Spleen (tissue), 11 donors: ENCODE measurements around the gene FLYWCH1. TPM values are rescaled to one million over a fixed set of nuclear protein-coding genes. Genes with fewer than 3 reads are reported as not detected.

Experiments
- DNase-seq: peaks from one replicate; pipeline ENCODE4 v3.0.0-alpha.2; 2020
- H3K27ac ChIP-seq, 8 donors: fragments of 200-600 bp; sonication (generic) in 7 of 8; 1 replicate in 4 of 8; 2 replicates in 4 of 8; pipeline versions ENCODE4 v1.5.0 to v1.8.0; 2016 to 2021; ENCODE audit warnings: inconsistent platforms in 4 of 8, mild to moderate bottlenecking in 4 of 8, moderate library complexity in 1 of 8
- H3K27me3 ChIP-seq, 7 donors: fragments of 200-600 bp; sonication (generic) in 6 of 7; replicated peaks in 1 of 7; 1 replicate in 4 of 7; 2 replicates in 3 of 7; pipeline versions ENCODE4 v1.5.0 to v1.8.0; 2016 to 2021; ENCODE audit warnings: inconsistent platforms in 3 of 7, mild to moderate bottlenecking in 1 of 7
- H3K36me3 ChIP-seq, 6 donors: fragments of 200-600 bp; sonication (generic) in 5 of 6; 1 replicate in 4 of 6; 2 replicates in 2 of 6; pipeline versions ENCODE4 v1.5.0 to v1.8.0; 2016 to 2021; ENCODE audit warnings: inconsistent platforms in 2 of 6
- H3K4me1 ChIP-seq, 6 donors: fragments of 200-600 bp; sonication (generic) in 5 of 6; 1 replicate in 3 of 6; 2 replicates in 3 of 6; pipeline versions ENCODE4 v1.5.0 to v1.8.0; 2016 to 2021; ENCODE audit warnings: inconsistent platforms in 3 of 6
- H3K4me3 ChIP-seq, 8 donors: fragments of 200-600 bp; sonication (generic) in 7 of 8; 1 replicate in 4 of 8; 2 replicates in 4 of 8; pipeline versions ENCODE4 v1.5.0 to v1.8.0; 2016 to 2021; ENCODE audit warnings: inconsistent platforms in 4 of 8, mild to moderate bottlenecking in 4 of 8, moderate library complexity in 2 of 8
- H3K9me3 ChIP-seq, 8 donors: fragments of 200-600 bp; sonication (generic) in 7 of 8; 1 replicate in 4 of 8; 2 replicates in 4 of 8; pipeline versions ENCODE4 v1.5.0 to v1.8.0; 2016 to 2021; ENCODE audit warnings: inconsistent platforms in 4 of 8
- CTCF ChIP-seq, 11 experiments: fragments of 200-600 bp in 7 of 11; fragments of 450-650 bp in 4 of 11; sonication (generic) in 4 of 11; IDR thresholded peaks in 8 of 11; conservative IDR thresholded peaks in 3 of 11; 1 replicate in 7 of 11; 2 replicates in 4 of 11; pipeline versions ENCODE4 v1.4.0 to v1.8.0; 2016 to 2021; ENCODE audit warnings: antibody characterized with exemption in 11 of 11, inconsistent platforms in 4 of 11, mild to moderate bottlenecking in 1 of 11
- POLR2A ChIP-seq, 3 donors: fragments of 450-650 bp; IDR thresholded peaks; one replicate each; pipeline ENCODE4 v1.5.1; 2017; ENCODE audit warnings: antibody characterized with exemption in 3 of 3, mild to moderate bottlenecking in 1 of 3
- POLR2AphosphoS5 ChIP-seq, 3 donors: sonication (generic); formaldehyde crosslinking; IDR thresholded peaks; one replicate each; pipeline ENCODE4 v1.5.1; 2017; ENCODE audit warnings: antibody characterized with exemption in 3 of 3
- WGBS, 5 donors: extraction: QIAGEN DNeasy Blood & Tissue Kit in 3 of 5; methylation state at CpG; one replicate each; pipeline versions ENCODE4 v1.1.5 to v1.1.7; 2013 to 2018; 5-methylcytosine and 5-hydroxymethylcytosine counted together
- intact Hi-C: fragments of 100-400 bp; cut with DNase I; formaldehyde crosslinking; loops from one replicate; pipeline ENCODE4 v1.15.0; 2023; ENCODE audit warnings: low total_unique reads
- polyA plus RNA-seq, 3 donors: library from polyadenylated mRNA; stranded (reverse); fragments of 200-250 nt; gene quantifications; one replicate each; pipeline ENCODE4 v1.2.1, GENCODE V29; 2013
- total RNA-seq, 7 donors: library from RNA; depleted of rRNA in 3 of 7; stranded (reverse); fragments of >200 nt in 3 of 7; fragmentation: NEBNext Ultra II Directional in 4 of 7; extraction: Animal tissue kit (Norgen Biotek cat#: 25700) in 4 of 7; gene quantifications; one replicate each; pipeline versions ENCODE4 v1.1.0 to v1.2.1, GENCODE V29; 2016 to 2021
- donor health status: healthy with polysubstance abuse.
- donor health status: DM: no; HTN: no; CAD: no; lungs with moderate emphysema.
- donor health status: DM: no; HTN: no; CAD: no.
- donor health status: Bipolar disorder and iron deficiency.
- donor health status: healthy.
- donor health status: DM: no; HTN: no; CAD: no.
- donor health status: DM: yes; HTN: yes; CAD: no.

The FLYWCH1 gene
- total and polyA plus RNA-seq, 10 donors: 14.0 to 79.3 (median 53.1) TPM

DNA sequence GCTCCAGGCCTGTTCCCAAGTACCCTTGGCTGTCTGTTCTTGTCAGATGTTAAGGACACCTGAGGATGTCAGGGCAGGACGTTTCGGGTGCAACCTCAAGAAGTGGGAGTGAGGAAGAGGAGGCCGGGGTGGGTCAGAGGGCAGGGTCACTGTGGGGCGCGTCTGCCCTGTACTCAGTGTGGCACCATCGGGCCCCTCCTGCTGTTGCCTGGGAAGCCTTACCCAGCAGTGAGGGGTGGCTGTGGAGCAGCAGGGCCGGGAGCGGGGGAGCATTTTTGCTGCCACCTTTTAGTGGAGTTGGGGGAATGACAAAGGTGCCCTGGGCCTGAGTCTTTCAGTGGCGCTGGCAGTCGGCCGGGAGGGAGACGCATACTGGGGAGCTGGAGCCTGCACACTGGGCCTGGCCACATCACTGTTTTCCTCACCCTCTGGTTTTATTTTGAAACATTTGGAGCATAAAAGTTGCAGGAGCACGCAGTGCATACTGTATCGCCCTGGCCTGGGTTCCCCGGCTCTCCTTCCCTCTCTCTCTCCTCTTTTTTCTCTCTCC lies 11.1 kb upstream of the FLYWCH1 start:
- Histone ChIP-seq H3K4me1 (peaks cover 11 to 47% (median 32%) of the 10 kb centered on the region in 6 donors), H3K4me3 (no peak overlapping the region), H3K27me3 (no peaks in the 10 kb centered on the region), H3K9me3 (no peaks in the 10 kb centered on the region), H3K27ac (no peak overlapping the region), H3K36me3 (peaks cover 0 to 55% (median 12%) of the 10 kb centered on the region in 6 donors)
- intact Hi-C loops: no loop called here
- DNase-seq: no peak
- no peak for TF ChIP-seq CTCF (IDR thresholded peaks at IDR 0.05 in 8 of 11, conservative IDR thresholded peaks at IDR 0.05 in 3 of 11)
- no peak for TF ChIP-seq POLR2AphosphoS5 (IDR thresholded peaks at IDR 0.05)
- TF ChIP-seq POLR2A (IDR thresholded peaks at IDR 0.05): no peak
- WGBS, 5 donors: 88 to 97% (median 92%) methylated on average over 15 of the region's 15 CpGs

DNA sequence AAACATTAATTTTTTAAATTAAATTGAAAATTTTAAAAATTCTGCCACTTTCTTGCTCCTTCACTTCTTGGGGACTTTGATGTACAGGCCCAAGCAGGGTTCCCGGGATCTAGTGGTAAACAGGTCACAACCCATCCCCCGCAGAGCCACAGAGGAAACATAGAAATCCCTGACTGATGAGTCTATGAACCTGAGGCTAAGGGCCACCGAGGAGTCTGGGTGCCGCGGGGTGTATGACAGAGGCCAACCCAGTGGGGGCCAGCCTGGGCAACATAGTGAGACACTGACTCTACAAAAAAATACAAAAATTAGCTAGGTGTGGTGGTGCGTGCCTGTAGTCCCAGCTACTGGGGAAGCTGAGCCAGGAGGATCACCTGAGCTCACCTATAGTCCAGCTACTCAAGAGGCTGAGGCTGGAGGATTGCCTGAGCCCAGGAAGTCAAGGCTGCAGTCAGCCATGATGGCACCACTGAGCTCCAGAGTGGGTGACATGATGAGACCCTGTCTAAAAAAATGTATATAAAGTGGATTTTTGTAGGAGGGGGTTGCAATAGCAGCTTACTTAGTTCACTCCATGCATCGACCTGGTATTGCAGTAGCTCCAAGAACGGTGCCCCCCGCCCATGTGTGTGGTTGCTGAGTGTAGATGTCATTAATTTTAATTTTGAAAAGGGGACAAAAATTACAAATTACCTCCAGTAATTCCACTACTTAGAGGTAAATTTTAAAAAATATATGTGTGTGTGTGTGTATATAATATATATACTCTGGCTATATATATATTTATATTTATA lies 9.2 kb upstream of the FLYWCH1 start:
- H3K9me3 ChIP-seq: no peaks in the 10 kb centered on the region
- H3K4me3 ChIP-seq: no peak overlapping the region
- H3K27me3 ChIP-seq: no peaks in the 10 kb centered on the region
- no peak for TF ChIP-seq CTCF (IDR thresholded peaks at IDR 0.05 in 8 of 11, conservative IDR thresholded peaks at IDR 0.05 in 3 of 11)
- no peak for TF ChIP-seq POLR2AphosphoS5 (IDR thresholded peaks at IDR 0.05)
- no peak for TF ChIP-seq POLR2A (IDR thresholded peaks at IDR 0.05)
- intact Hi-C loops: no loop called here
- DNase-seq: no peak
- 91 to 96% (median 94%) methylated on average over 9 of the region's 9 CpGs for WGBS, 5 donors
- H3K27ac ChIP-seq: no peak overlapping the region
- H3K36me3 ChIP-seq: peaks cover 0 to 36% (median 0%) of the 10 kb centered on the region in 6 donors
- peaks cover 14 to 53% (median 34%) of the 10 kb centered on the region in 6 donors for H3K4me1 ChIP-seq

DNA sequence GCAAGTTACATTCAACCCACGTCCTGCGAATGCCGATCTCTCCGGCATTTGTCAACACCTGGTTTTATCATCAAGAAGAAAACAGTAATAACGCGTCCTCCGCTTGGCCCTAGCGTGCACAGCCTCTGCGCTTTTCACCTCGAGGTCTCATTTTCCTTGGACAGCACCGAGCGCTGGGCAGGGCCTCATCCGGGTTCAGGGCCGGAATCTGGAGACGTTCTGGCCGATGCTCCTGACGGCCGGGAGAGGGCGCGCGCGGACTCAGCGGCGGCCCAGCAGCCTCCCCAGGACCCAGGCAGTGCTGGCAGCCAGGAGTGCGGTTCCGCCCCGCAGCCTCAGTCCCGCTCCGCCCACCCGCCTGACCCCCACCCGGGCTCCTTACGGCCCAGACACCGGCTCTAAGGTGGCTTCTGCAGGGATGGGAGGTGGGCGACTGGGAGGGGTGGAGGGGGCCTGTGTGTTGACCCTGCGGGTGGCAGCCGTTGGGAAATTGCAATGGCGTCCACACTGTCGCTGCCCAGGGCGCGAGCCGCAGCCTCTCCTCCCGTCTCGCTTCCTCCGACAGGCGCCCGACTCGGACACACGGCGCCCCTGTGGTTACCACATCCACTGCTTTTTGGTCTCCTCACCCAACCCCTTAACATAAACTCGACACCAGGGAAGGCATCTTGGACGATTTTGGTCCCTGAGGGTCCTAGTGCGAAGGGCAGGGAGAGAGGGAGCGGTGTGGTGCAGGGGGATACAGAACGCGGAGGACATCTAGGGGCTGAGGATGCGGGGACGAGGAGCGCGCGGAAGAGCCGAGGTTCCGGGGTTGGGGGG lies 7.4 kb upstream of the FLYWCH1 start:
- intact Hi-C loops: no loop called here
- peaks cover 0 to 18% (median 0%) of the 10 kb centered on the region in 6 donors for H3K36me3 ChIP-seq
- TF ChIP-seq POLR2AphosphoS5 (IDR thresholded peaks at IDR 0.05) (peak; percentile 67 to 90 (median 84)), CTCF (IDR thresholded peaks at IDR 0.05 in 8 of 11, conservative IDR thresholded peaks at IDR 0.05 in 3 of 11) (peak; percentile 79 to 98 (median 96)), POLR2A (IDR thresholded peaks at IDR 0.05) (no peak)
- no peaks in the 10 kb centered on the region for H3K27me3 ChIP-seq
- peaks cover 12 to 39% (median 24%) of the 10 kb centered on the region in 6 donors for H3K4me1 ChIP-seq
- peak overlapping the region; percentile 83 to 94 (median 90) for H3K27ac ChIP-seq
- peak overlapping the region; percentile 37 to 88 (median 80) for H3K4me3 ChIP-seq
- peak; percentile 96 for DNase-seq
- H3K9me3 ChIP-seq: no peaks in the 10 kb centered on the region
- WGBS, 5 donors: 2 to 5% (median 3%) methylated on average over 37 to 62 of the region's 62 CpGs
